ENCODE measurements around the gene PCSK5. TPM values are rescaled to one million over a fixed set of nuclear protein-coding genes. Genes with fewer than 3 reads are reported as not detected.

PCSK5 gene
- total RNA-seq, 4 donors from 2014 or later: 6.5 to 24.3 (median 12.4) TPM

GRCh38 chr9:75965231-75965630 lies 74.8 kb downstream of the PCSK5 start:
- intact Hi-C loops (cut with DNase I; ENCODE audit: low total_unique reads): no loop called here
- Histone ChIP-seq H3K4me1 (peaks cover 0 to 3% of the 10 kb centered on the region in 2 donors), H3K36me3 (no peaks in the 10 kb centered on the region), H3K27ac (no peak overlapping the region), H3K27me3 (no peaks in the 10 kb centered on the region), H3K9me3 (no peaks in the 10 kb centered on the region), H3K4me3 (no peak overlapping the region)
- TF ChIP-seq CTCF (IDR thresholded peaks at IDR 0.05): no peak
- no peak for TF ChIP-seq POLR2A (IDR thresholded peaks at IDR 0.05)
- no peak for DNase-seq

GRCh38 chr9:75967556-75967955 lies 77.1 kb downstream of the PCSK5 start:
- Histone ChIP-seq H3K4me3 (no peak overlapping the region), H3K27me3 (no peaks in the 10 kb centered on the region), H3K27ac (no peak overlapping the region), H3K36me3 (no peaks in the 10 kb centered on the region), H3K9me3 (no peaks in the 10 kb centered on the region), H3K4me1 (peaks cover 0 to 3% of the 10 kb centered on the region in 2 donors)
- no peak for DNase-seq
- intact Hi-C loops (cut with DNase I; ENCODE audit: low total_unique reads): no loop called here
- TF ChIP-seq POLR2A (IDR thresholded peaks at IDR 0.05) (no peak), CTCF (IDR thresholded peaks at IDR 0.05) (no peak)

GRCh38 chr9:75974016-75974766 lies 83.7 kb downstream of the PCSK5 start:
- intact Hi-C loops (cut with DNase I; ENCODE audit: low total_unique reads): no loop called here
- TF ChIP-seq POLR2A (IDR thresholded peaks at IDR 0.05): no peak
- TF ChIP-seq CTCF (IDR thresholded peaks at IDR 0.05): no peak
- DNase-seq: no peak
- H3K27ac ChIP-seq: no peak overlapping the region
- no peaks in the 10 kb centered on the region for H3K36me3 ChIP-seq
- no peaks in the 10 kb centered on the region for H3K4me1 ChIP-seq
- H3K27me3 ChIP-seq: no peaks in the 10 kb centered on the region
- H3K4me3 ChIP-seq: no peak overlapping the region
- no peaks in the 10 kb centered on the region for H3K9me3 ChIP-seq

GRCh38 chr9:75975071-75975470 lies 84.6 kb downstream of the PCSK5 start:
- DNase-seq: no peak
- intact Hi-C loops (cut with DNase I; ENCODE audit: low total_unique reads): no loop called here
- Histone ChIP-seq H3K27me3 (no peaks in the 10 kb centered on the region), H3K36me3 (no peaks in the 10 kb centered on the region), H3K9me3 (no peaks in the 10 kb centered on the region), H3K27ac (no peak overlapping the region), H3K4me3 (no peak overlapping the region), H3K4me1 (no peaks in the 10 kb centered on the region)
- TF ChIP-seq POLR2A (IDR thresholded peaks at IDR 0.05) (no peak), CTCF (IDR thresholded peaks at IDR 0.05) (no peak)

GRCh38 chr9:75976549-75976948 lies 86.1 kb downstream of the PCSK5 start:
- Histone ChIP-seq H3K4me3 (no peak overlapping the region), H3K27me3 (no peaks in the 10 kb centered on the region), H3K27ac (no peak overlapping the region), H3K36me3 (no peaks in the 10 kb centered on the region), H3K4me1 (no peaks in the 10 kb centered on the region), H3K9me3 (no peaks in the 10 kb centered on the region)
- TF ChIP-seq POLR2A (IDR thresholded peaks at IDR 0.05) (no peak), CTCF (IDR thresholded peaks at IDR 0.05) (no peak)
- DNase-seq: no peak
- intact Hi-C loops (cut with DNase I; ENCODE audit: low total_unique reads): no loop called here
